Lung (tissue), 12 donors: ENCODE data around the gene MYO10. TPM values are rescaled to one million over a fixed set of nuclear protein-coding genes. Genes with fewer than 3 reads are reported as not detected.

Source experiments
- ATAC-seq: fragments of 200-7000 bp; cut with Tn5 transposase; one replicate; pipeline ENCODE4 v1.9.1; 2020; ENCODE audit warnings: moderate number of reproducible peaks; ENCODE audit not compliant: insufficient read depth, low FRiP score
- DNase-seq, 3 donors: peaks; one replicate each; pipeline ENCODE4 v3.0.0-alpha.2; 2013 to 2017
- H3K27ac ChIP-seq, 2 donors: one replicate each; pipeline ENCODE4 v1.5.1; 2013; ENCODE audit warnings: mild to moderate bottlenecking in 2 of 2, moderate library complexity in 2 of 2, control low read depth in 1 of 2, inconsistent platforms in 1 of 2, low read depth in 1 of 2, low read length in 1 of 2
- H3K27me3 ChIP-seq, 3 donors: one replicate each; pipeline ENCODE4 v1.5.1; 2013; ENCODE audit warnings: low read length in 2 of 3; ENCODE audit not compliant: control insufficient read depth in 3 of 3, insufficient read depth in 3 of 3
- H3K36me3 ChIP-seq, 4 donors: one replicate each; pipeline ENCODE4 v1.5.1; 2013; ENCODE audit warnings: low read length in 4 of 4, mild to moderate bottlenecking in 1 of 4, moderate library complexity in 1 of 4; ENCODE audit not compliant: control insufficient read depth in 4 of 4, insufficient read depth in 4 of 4
- H3K4me1 ChIP-seq, 5 donors: one replicate each; pipeline ENCODE4 v1.5.1; 2013; ENCODE audit warnings: low read length in 5 of 5, mild to moderate bottlenecking in 2 of 5, moderate library complexity in 1 of 5; ENCODE audit not compliant: control insufficient read depth in 5 of 5, insufficient read depth in 5 of 5
- H3K4me3 ChIP-seq: one replicate; pipeline ENCODE4 v1.5.1; 2013; ENCODE audit warnings: mild to moderate bottlenecking, control low read depth, moderate library complexity
- H3K9ac ChIP-seq, 2 donors: one replicate each; pipeline ENCODE4 v1.5.1; 2013; ENCODE audit warnings: low read length in 2 of 2, control low read depth in 1 of 2; ENCODE audit not compliant: insufficient read depth in 1 of 2
- H3K9me3 ChIP-seq, 4 donors: one replicate each; pipeline ENCODE4 v1.5.1; 2013; ENCODE audit warnings: low read length in 3 of 4, mild to moderate bottlenecking in 1 of 4, moderate library complexity in 1 of 4; ENCODE audit not compliant: control insufficient read depth in 4 of 4, insufficient read depth in 3 of 4
- WGBS, 2 donors: extraction: QIAGEN DNeasy Blood & Tissue Kit; methylation state at CpG; one replicate each; pipeline ENCODE4 v1.1.7; 2013; 5-methylcytosine and 5-hydroxymethylcytosine counted together
- polyA plus RNA-seq, 2 donors: library from polyadenylated mRNA; stranded (reverse); fragments of 200-250 nt; gene quantifications; one replicate each; pipeline ENCODE4 v1.2.1, GENCODE V29; 2013
- total RNA-seq, 2 donors: library from RNA; depleted of rRNA in 1 of 2; stranded (reverse); fragments of >200 nt in 1 of 2; gene quantifications; one replicate each; pipeline ENCODE4 v1.2.1, GENCODE V29; 2014 to 2021
- TF ChIP-seq, protein P1 (sequence below): IDR thresholded peaks from 2 replicates; pipeline ENCODE4 v1.5.1; 2012; ENCODE audit warnings: mild to moderate bottlenecking; ENCODE audit errors: control extremely low read depth, extremely low read depth
- donor health status: control.
- donor health status: control.
- donor health status: Bipolar disorder and iron deficiency.
- donor health status: healthy.
- donor health status: DM: yes; HTN: yes; CAD: no.

MYO10 gene
- total and polyA plus RNA-seq, 4 donors = 10.6 to 71.5 (median 28.2) TPM

DNA sequence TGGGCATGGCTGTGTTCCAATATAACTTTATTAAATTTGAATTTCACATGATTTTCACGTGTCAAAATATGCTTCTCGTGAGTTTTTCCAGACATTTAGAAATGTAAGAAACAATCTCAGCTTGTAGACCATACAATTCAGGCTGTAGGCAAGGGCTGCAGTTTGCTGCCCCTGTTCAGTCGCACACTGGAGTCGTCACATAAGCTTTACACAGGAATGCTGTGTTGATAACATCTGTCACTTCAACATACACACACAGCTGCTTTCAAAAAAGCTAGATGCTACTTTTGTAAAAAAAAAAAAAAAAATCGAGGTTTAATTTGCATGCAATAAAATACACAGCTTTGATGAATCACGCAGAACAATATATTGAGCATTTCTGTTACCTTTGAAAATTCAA lies 77.9 kb downstream of the MYO10 start:
- H3K27me3 ChIP-seq = no peaks in the 10 kb centered on the region
- peaks cover 0 to 4% (median 0%) of the 10 kb centered on the region in 4 donors for H3K36me3 ChIP-seq
- 81 to 87% methylated on average over 6 of the region's 6 CpGs for WGBS, 2 donors
- H3K9ac ChIP-seq = no peak overlapping the region
- H3K4me3 ChIP-seq = no peak overlapping the region
- DNase-seq (peak in 1 of 3 donors; percentile 59), ATAC-seq (no peak)
- peaks cover 0 to 38% (median 22%) of the 10 kb centered on the region in 5 donors for H3K4me1 ChIP-seq
- no peak overlapping the region for H3K27ac ChIP-seq
- TF ChIP-seq, protein P1, sequence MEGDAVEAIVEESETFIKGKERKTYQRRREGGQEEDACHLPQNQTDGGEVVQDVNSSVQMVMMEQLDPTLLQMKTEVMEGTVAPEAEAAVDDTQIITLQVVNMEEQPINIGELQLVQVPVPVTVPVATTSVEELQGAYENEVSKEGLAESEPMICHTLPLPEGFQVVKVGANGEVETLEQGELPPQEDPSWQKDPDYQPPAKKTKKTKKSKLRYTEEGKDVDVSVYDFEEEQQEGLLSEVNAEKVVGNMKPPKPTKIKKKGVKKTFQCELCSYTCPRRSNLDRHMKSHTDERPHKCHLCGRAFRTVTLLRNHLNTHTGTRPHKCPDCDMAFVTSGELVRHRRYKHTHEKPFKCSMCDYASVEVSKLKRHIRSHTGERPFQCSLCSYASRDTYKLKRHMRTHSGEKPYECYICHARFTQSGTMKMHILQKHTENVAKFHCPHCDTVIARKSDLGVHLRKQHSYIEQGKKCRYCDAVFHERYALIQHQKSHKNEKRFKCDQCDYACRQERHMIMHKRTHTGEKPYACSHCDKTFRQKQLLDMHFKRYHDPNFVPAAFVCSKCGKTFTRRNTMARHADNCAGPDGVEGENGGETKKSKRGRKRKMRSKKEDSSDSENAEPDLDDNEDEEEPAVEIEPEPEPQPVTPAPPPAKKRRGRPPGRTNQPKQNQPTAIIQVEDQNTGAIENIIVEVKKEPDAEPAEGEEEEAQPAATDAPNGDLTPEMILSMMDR = no peak
- peaks cover 0 to 8% (median 2%) of the 10 kb centered on the region in 4 donors for H3K9me3 ChIP-seq

DNA sequence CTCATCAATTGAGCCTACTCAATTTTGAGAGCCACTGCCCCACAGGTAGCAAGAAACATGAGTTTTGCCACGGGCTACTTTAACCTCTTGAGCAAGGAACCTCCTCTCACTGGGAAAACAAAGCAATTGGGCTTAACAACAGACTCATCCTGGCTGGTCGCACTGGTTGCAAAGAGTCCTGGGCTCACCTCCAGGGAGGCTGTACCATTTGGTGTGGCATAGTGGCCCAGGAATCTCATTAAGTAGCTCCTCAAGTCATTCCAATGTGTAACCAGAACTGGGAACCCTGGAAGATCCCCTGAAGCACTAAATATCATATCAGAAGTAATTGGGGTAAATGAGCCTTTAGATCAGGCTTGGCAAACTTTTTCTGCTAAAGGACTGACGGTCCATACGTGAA lies 78.5 kb downstream of the MYO10 start:
- Histone ChIP-seq H3K9ac (no peak overlapping the region), H3K27me3 (no peaks in the 10 kb centered on the region), H3K27ac (peak overlapping the region in 1 of 2 donors; percentile 23), H3K36me3 (peaks cover 0 to 4% (median 0%) of the 10 kb centered on the region in 4 donors), H3K9me3 (peaks cover 0 to 8% (median 2%) of the 10 kb centered on the region in 4 donors), H3K4me1 (peaks cover 0 to 34% (median 18%) of the 10 kb centered on the region in 5 donors), H3K4me3 (no peak overlapping the region)
- WGBS, 2 donors = 77 to 87% methylated on average over 4 of the region's 4 CpGs
- DNase-seq (no peak), ATAC-seq (no peak)
- TF ChIP-seq, protein P1 = no peak

DNA sequence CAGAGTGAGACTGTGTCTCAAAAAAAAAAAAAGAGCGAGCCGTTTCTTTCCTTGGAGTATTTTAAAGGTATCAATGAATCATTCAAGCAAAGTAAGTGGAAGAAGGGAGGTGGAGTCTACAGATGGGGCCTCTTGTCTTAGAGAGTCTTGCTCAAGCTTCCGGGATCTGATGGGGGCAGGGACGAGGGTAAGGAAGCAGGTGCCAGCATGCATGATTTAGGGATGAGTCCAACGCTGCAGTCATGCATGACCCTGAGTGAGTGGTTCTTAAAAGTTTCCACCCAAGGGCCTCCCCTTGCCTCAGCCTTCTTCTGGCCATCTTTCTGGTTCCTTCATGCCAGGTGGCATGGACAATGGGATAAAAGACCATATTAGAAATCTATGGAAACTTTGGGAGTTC lies 79.6 kb downstream of the MYO10 start:
- no peak for DNase-seq
- H3K36me3 ChIP-seq = peaks cover 0 to 4% (median 0%) of the 10 kb centered on the region in 4 donors
- no peak overlapping the region for H3K4me3 ChIP-seq
- ATAC-seq = peak; percentile 64
- H3K9ac ChIP-seq = no peak overlapping the region
- H3K27ac ChIP-seq = peak overlapping the region in 1 of 2 donors; percentile 67
- H3K27me3 ChIP-seq = no peaks in the 10 kb centered on the region
- TF ChIP-seq, protein P1 = no peak
- H3K9me3 ChIP-seq = peaks cover 0 to 8% (median 2%) of the 10 kb centered on the region in 4 donors
- H3K4me1 ChIP-seq = peaks cover 0 to 34% (median 11%) of the 10 kb centered on the region in 5 donors
- WGBS, 2 donors = 60 to 75% methylated on average over 5 of the region's 5 CpGs

DNA sequence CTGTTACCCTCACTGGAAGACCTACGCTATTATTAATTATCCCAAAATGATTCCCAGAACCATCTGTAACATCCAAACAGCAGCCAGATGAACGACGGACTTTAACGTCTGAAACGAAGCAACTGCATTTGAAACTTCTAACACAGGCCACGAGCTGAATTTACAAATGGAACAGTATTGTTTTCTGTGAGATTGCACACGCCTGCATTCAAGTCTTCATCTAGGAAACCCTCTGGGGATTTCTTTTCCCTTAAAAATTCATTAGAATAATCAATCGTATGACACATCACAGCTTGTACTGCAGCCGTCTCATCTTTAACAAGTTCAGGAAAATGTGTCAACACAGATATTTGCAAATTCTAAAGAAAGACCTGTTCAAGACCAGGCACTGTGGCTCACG lies 80.2 kb downstream of the MYO10 start:
- ATAC-seq (no peak), DNase-seq (no peak)
- H3K4me3 ChIP-seq = no peak overlapping the region
- TF ChIP-seq, protein P1 = no peak
- no peaks in the 10 kb centered on the region for H3K27me3 ChIP-seq
- peak overlapping the region in 1 of 2 donors; percentile 8 for H3K9ac ChIP-seq
- peaks cover 0 to 4% (median 0%) of the 10 kb centered on the region in 4 donors for H3K36me3 ChIP-seq
- H3K27ac ChIP-seq = peak overlapping the region in 1 of 2 donors; percentile 31
- peaks cover 0 to 34% (median 11%) of the 10 kb centered on the region in 5 donors for H3K4me1 ChIP-seq
- H3K9me3 ChIP-seq = peaks cover 0 to 8% (median 2%) of the 10 kb centered on the region in 4 donors
- 74 to 83% methylated on average over 10 of the region's 10 CpGs for WGBS, 2 donors
